Stimulated activated CD4-positive, alpha-beta T cell treated with anti-CD3 and anti-CD28 coated beads, Interleukin-1b, Interleukin-23, amount 100 ng/mL, for 1 hour (primary cell): ENCODE results near the gene SNX25.

Experiments
- DNase-seq, 2 donors: peaks; one replicate each; pipeline ENCODE4 v3.0.0-alpha.2; 2020; ENCODE audit warnings: low read depth in 2 of 2

Gene SNX25

GRCh38 chr4:185411849-185412248 is 202.5 kb downstream of the SNX25 start:
- no peak for DNase-seq

- DNase-seq = no peak
Observed at GRCh38 chr4:185412412-185412811, 203.0 kb downstream of the SNX25 start.
